HG03103 (cell line): Measurements from ENCODE around the gene AFAP1L1.
A peak's percentile ranks its signal among the peaks of the same experiment; 100 is the strongest.

Experiments used
- ATAC-seq: cut with Tn5 transposase; IDR thresholded peaks from one replicate; pipeline ENCODE4 v1.9.1; 2021; ENCODE audit warnings: low read depth; ENCODE audit not compliant: unreplicated experiment

Gene AFAP1L1

DNA sequence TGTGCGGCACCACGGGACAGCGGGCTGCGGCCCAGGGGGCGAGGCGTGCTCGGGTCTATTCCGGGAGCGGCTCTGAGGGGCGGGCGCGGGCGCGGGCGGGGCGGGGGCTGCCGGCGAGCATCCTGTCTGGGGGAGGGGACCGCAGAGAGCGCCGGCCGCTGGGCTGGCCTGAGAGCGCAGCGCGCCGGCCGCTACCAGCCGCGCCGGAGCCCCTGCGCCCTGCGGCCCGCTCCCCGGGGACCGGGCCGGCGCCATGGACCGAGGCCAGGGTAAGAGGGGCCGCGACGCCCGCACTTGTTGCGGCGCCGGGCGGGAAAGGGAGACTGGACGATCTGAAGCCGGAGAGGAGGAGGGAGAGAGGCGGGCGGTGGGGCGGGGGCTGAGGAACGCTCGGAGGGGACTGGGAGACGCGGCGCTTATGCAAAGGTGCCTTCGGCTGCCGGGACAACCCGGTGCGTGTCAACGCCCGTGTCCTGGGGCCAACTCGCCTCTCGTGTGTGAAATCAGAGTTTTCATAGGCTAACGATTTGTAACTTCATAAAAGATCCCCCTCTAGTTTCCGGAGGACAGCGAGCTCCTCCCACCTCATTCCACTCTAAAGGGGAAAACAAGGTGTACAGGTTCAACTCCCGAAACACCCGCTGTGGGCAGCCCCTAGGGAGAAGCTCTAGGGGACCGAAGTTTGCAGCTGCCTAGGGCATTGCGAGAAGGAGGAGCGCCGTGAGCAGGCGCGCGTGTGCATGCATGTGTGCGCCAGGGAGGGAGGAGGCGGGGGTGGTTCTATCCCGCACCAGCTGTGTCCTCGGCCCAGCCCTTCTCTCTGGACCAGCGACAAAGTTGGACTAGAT is at the start of gene AFAP1L1:
Gene AFAP1L1, plus strand, starts transcription at position 144 of the 848 bp plus-strand sequence. Its CDS starts 110 bp downstream, at position 254.
- ATAC-seq, result no peak

- no peak for ATAC-seq
Observed at GRCh38 chr5:149223081-149223848, 48.4 kb upstream of the AFAP1L1 start.

GRCh38 chr5:149224282-149224681 is 47.4 kb upstream of the AFAP1L1 start:
- no peak for ATAC-seq

- no peak for ATAC-seq
Observed at GRCh38 chr5:149227168-149227826, 44.4 kb upstream of the AFAP1L1 start.

GRCh38 chr5:149228618-149229297 is 42.9 kb upstream of the AFAP1L1 start:
- no peak for ATAC-seq

- ATAC-seq, result no peak
Observed at GRCh38 chr5:149229298-149229937, 42.2 kb upstream of the AFAP1L1 start.

DNA sequence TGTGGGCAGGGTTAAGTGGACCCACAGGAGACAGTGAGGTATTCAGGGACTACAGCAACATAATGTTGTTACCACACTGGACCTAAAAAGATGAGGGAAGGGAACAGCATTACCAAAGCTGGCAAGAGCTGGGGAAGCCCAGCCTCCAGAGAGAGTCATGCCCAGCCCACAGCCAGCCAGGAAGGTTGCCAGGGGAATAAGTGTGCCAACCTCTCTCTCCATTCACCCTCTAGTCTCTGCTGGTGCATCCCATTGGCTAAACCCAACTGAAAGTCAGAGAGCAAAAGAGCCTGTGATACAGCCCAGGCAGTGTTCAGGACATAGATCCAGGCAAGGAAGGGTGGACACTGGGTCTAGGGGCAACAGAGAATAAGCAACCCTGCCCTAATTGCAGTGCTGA is 35.8 kb upstream of the AFAP1L1 start:
- ATAC-seq, result no peak

GRCh38 chr5:149237662-149238061 is 34.0 kb upstream of the AFAP1L1 start:
- no peak for ATAC-seq

DNA sequence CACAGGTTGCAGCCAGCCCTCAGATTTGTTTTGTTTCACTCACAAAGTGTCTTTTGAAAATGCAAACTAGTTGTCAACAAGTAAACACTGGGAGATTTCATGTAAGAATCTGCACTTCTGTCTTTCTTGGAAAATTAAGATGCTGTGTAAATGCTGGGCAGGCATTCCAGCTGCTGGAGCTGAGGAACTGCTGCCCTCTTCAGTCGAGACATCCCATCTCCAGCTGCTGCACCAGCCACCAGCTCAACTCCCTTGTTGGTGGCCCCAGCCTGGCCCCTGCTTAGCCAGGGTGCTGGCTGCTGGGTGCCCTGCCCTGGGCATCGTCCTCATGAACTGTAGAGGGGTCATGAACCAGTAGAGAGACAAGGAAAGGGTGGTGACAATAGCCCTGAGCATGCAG is 33.1 kb upstream of the AFAP1L1 start:
- ATAC-seq, result no peak

DNA sequence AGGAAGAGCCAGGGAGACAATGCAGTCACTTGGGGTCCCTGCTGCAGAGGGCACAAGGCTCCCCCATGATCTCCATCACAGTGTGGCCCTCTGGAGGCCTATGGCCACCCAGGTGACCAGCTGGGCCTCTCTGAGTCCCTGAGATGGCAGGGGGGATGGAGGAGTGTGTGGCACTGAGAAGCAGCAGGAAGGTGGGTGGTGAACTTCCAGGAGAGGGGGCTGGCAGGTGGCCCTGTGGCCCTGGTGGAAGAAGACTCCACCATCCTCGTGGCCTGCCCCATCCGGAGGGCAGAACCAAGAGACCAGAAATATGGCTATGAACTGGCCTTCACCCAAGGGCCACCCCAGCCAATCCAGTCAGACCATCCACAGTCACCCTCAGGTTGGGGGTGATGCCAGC is 31.7 kb upstream of the AFAP1L1 start:
- ATAC-seq, result no peak

- peak; percentile 81 for ATAC-seq
Observed at GRCh38 chr5:149240354-149240998, 31.2 kb upstream of the AFAP1L1 start.

DNA sequence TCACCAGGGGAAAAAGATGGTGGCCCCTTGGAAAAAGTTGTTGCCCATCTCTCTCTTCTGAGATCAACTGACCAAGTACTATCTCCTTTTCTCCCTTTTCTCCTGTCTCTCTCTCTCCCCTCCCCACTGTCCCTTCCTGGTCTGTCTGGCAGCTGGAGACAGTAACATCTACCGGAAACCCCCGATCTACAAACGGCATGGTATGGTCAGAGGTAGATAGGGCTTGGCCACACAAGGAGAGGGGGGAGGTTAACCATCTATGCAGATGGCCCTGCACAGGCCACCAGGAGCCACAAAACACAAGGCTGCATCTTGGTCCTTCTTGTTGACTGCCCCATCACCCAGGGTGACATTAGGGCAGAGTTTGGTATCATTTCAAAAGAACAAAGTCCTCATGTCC is 29.3 kb upstream of the AFAP1L1 start:
- ATAC-seq, result no peak

- ATAC-seq, result no peak
Observed at GRCh38 chr5:149246906-149247305, 24.8 kb upstream of the AFAP1L1 start.

DNA sequence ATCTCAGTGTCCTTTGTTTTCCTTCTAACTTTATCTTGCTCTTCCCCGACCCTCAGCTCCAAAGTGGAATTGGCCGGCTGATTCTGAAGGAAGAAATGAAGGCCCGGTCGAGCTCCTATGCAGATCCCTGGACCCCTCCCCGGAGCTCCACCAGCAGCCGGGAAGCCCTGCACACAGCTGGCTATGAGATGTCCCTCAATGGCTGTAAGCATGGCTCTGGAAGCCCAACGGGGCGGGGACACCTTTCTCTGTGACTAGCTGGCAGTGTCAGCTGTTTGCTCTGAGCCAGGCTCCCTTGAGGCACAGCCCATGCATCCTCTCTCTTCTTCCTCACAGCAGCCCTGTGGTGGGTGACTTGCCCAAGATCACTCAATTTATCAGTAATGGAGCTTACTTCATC is 23.9 kb upstream of the AFAP1L1 start:
- no peak for ATAC-seq

DNA sequence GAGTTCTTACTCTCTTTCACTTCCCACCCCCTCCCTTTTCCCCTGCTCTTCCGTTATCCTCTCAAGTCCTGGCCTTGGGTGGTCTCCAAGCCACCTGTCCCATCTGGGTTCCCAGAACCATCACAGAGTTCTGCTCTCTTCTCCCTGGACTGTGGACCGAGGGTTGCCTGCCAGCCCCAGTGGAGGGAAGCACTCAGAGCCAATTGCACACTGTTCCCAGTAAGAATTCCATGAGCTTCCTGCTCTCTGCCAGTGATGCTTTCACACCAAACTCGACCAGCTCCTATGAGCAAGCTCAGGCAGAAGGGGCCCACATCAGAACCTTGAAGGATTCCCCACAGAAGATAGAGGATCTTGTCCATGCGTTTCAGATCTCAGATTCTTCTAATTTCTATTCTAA is 20.1 kb upstream of the AFAP1L1 start:
- no peak for ATAC-seq

DNA sequence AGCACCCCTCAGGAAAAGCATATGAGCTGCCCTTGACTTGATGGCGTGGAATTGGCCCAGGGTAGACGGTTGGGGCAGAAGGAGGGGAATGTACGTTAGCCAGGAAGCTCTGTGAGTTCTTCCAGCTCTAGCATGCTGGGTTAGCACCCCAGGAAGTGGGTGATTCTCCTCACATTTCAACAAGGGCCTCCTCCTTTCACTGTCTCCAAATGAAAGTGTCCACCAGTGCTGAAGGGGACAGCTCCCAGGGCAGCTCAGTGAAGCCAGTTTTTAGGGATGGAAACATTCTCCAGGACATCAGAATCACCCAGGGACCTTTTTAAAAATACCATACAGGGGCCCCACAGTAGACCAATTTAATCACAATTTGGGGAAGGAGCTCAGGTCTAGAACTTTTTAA is 17.2 kb upstream of the AFAP1L1 start:
- ATAC-seq, result no peak

DNA sequence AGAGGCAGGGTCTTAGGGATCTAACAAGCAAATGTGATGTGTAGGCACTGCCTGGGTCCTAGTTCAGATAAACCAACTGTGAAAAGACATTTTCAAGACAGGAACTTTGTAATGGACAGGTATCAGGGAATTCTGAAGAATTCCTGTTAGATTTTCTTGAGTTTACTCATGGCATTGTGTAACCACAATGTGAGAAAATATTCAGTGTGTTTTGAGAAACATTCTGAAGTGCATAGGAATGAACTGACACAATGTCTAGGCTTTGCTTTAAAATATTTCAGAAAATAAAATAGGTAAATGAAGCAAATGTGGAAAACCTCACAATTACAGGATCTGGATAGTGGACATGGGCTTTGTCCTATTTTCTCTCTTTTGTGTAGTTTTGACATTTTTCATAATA is 15.2 kb upstream of the AFAP1L1 start:
- no peak for ATAC-seq

DNA sequence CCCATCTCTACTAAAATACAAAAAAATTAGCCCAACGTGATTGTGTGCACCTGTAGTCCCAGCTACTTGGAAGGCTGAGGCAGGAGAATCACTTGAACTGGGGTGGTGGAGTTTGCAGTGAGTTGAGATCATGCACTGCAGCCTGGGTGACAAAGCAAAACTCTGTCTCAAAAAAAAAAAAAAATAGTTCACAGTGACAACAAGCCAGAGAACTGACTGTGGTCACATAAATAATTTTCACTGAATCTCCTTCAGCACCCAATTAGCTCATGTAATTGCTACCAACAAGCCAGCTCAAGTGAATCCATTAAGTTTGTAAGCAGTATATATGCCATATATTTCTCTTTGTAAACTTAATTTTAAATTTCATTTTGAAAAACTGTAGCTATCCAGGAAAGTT is 14.5 kb upstream of the AFAP1L1 start:
- ATAC-seq, result no peak

GRCh38 chr5:149257889-149258705 is 13.6 kb upstream of the AFAP1L1 start:
- no peak for ATAC-seq
